Measurements from ENCODE around the gene MAN1A1.

The MAN1A1 gene

GRCh38 chr6:119181046-119181445 is 168.5 kb downstream of the MAN1A1 start:
- H3K27me3 ChIP-seq (ENCODE audit: insufficient read depth, poor library complexity, severe bottlenecking) = no peaks in the 10 kb centered on the region
- TF ChIP-seq CTCF (IDR thresholded peaks at IDR 0.05; ENCODE audit: insufficient read depth, low read length) = no peak
- no peak for TF ChIP-seq POLR2AphosphoS5 (IDR thresholded peaks at IDR 0.05; ENCODE audit: low read depth)
- TF ChIP-seq SPI1 (IDR thresholded peaks at IDR 0.05; ENCODE audit: borderline replicate concordance, low read depth) = no peak
- TF ChIP-seq REST (IDR thresholded peaks at IDR 0.05; ENCODE audit: insufficient replicate concordance, low read depth) = no peak
- no peak for TF ChIP-seq GABPA (IDR thresholded peaks at IDR 0.05; ENCODE audit: low read depth)
- H3K4me3 ChIP-seq (replicated peaks; ENCODE audit: insufficient read depth, low read length) = no peak overlapping the region
- no peak overlapping the region for H3K27ac ChIP-seq (replicated peaks)
- no peak for DNase-seq (ENCODE audit: low read depth in 1 of 2, low spot score in 1 of 2)

- TF ChIP-seq GABPA (IDR thresholded peaks at IDR 0.05; ENCODE audit: low read depth) (no peak), CTCF (IDR thresholded peaks at IDR 0.05; ENCODE audit: insufficient read depth, low read length) (no peak), REST (IDR thresholded peaks at IDR 0.05; ENCODE audit: insufficient replicate concordance, low read depth) (no peak), SPI1 (IDR thresholded peaks at IDR 0.05; ENCODE audit: borderline replicate concordance, low read depth) (no peak), POLR2AphosphoS5 (IDR thresholded peaks at IDR 0.05; ENCODE audit: low read depth) (no peak)
- no peak for DNase-seq (ENCODE audit: low read depth in 1 of 2, low spot score in 1 of 2)
- H3K27me3 ChIP-seq (ENCODE audit: insufficient read depth, poor library complexity, severe bottlenecking) = no peaks in the 10 kb centered on the region
- no peak overlapping the region for H3K4me3 ChIP-seq (replicated peaks; ENCODE audit: insufficient read depth, low read length)
- no peak overlapping the region for H3K27ac ChIP-seq (replicated peaks)
Observed at GRCh38 chr6:119179842-119180241, 169.7 kb downstream of the MAN1A1 start.

GRCh38 chr6:119179062-119179461 is 170.5 kb downstream of the MAN1A1 start:
- no peak for TF ChIP-seq SPI1 (IDR thresholded peaks at IDR 0.05; ENCODE audit: borderline replicate concordance, low read depth)
- TF ChIP-seq GABPA (IDR thresholded peaks at IDR 0.05; ENCODE audit: low read depth) = no peak
- TF ChIP-seq POLR2AphosphoS5 (IDR thresholded peaks at IDR 0.05; ENCODE audit: low read depth) = no peak
- TF ChIP-seq REST (IDR thresholded peaks at IDR 0.05; ENCODE audit: insufficient replicate concordance, low read depth) = no peak
- no peak for TF ChIP-seq CTCF (IDR thresholded peaks at IDR 0.05; ENCODE audit: insufficient read depth, low read length)
- H3K27ac ChIP-seq (replicated peaks) = no peak overlapping the region

More at GRCh38 chr6:119179062-119179461, 170.5 kb downstream of the MAN1A1 start:
- no peak for DNase-seq (ENCODE audit: low read depth in 1 of 2, low spot score in 1 of 2)
- no peak overlapping the region for H3K4me3 ChIP-seq (replicated peaks; ENCODE audit: insufficient read depth, low read length)
- H3K27me3 ChIP-seq (ENCODE audit: insufficient read depth, poor library complexity, severe bottlenecking) = no peaks in the 10 kb centered on the region

All from HL-60 (cell line).